Osteoblast (primary cell): ENCODE results near the gene EHD1. TPM values are rescaled to one million over a fixed set of nuclear protein-coding genes. Genes with fewer than 3 reads are reported as not detected.
A peak's percentile ranks its signal among the peaks of the same experiment; 100 is the strongest.

Source experiments
- DNase-seq: peaks from one replicate; pipeline ENCODE4 v3.0.0; 2011; ENCODE audit warnings: low spot score, mixed read lengths; ENCODE audit not compliant: insufficient read length; ENCODE audit errors: missing footprints
- H2AFZ ChIP-seq: 2 replicates; pipeline ENCODE4 v1.6.0; 2011; ENCODE audit warnings: mild to moderate bottlenecking, low read length
- H3K27ac ChIP-seq: 2 replicates; pipeline ENCODE4 v1.5.1; 2011; ENCODE audit warnings: mild to moderate bottlenecking, low read depth, low read length, moderate library complexity
- H3K27me3 ChIP-seq: 2 replicates; pipeline ENCODE4 v1.6.0; 2012; ENCODE audit warnings: mild to moderate bottlenecking, control low read depth, inconsistent platforms, low read length, moderate library complexity; ENCODE audit not compliant: insufficient read depth
- H3K36me3 ChIP-seq: 2 replicates; pipeline ENCODE4 v1.5.1; 2011; ENCODE audit warnings: mild to moderate bottlenecking, low read length, control low read depth, moderate library complexity; ENCODE audit not compliant: insufficient read depth
- H3K4me1 ChIP-seq: 2 replicates; pipeline ENCODE4 v1.5.1; 2011; ENCODE audit warnings: mild to moderate bottlenecking, low read length, control low read depth, moderate library complexity; ENCODE audit not compliant: insufficient read depth
- H3K4me2 ChIP-seq: 2 replicates; pipeline ENCODE4 v1.6.0; 2011; ENCODE audit warnings: mild to moderate bottlenecking, low read length; ENCODE audit not compliant: insufficient read depth
- H3K4me3 ChIP-seq: fragments of 200-600 bp; sonication (generic); 3 replicates; pipeline ENCODE4 v1.5.1; 2012; ENCODE audit warnings: mild to moderate bottlenecking, low read length, inconsistent platforms; ENCODE audit not compliant: insufficient read depth
- H3K79me2 ChIP-seq: 2 replicates; pipeline ENCODE4 v1.6.0; 2012; ENCODE audit warnings: mild to moderate bottlenecking, low read length, control low read depth, inconsistent platforms; ENCODE audit not compliant: insufficient read depth
- H3K9me3 ChIP-seq: 2 replicates; pipeline ENCODE4 v1.5.1; 2011; ENCODE audit warnings: low read depth, low read length, control low read depth
- H4K20me1 ChIP-seq: 2 replicates; pipeline ENCODE4 v1.6.0; 2012; ENCODE audit warnings: mild to moderate bottlenecking, low read length, control low read depth; ENCODE audit not compliant: insufficient read depth
- CTCF ChIP-seq: IDR thresholded peaks from 2 replicates; pipeline ENCODE4 v1.5.1; 2011; ENCODE audit warnings: mild to moderate bottlenecking, low read depth, low read length, moderate library complexity; ENCODE audit errors: extremely low read depth
- total RNA-seq: library from RNA; depleted of rRNA; stranded (reverse); fragments of >200 nt; gene quantifications from 2 replicates; pipeline ENCODE4 v1.2.3, GENCODE V29; 2012

EHD1 gene
- total RNA-seq, 1 donor, result 51.4 TPM

- Histone ChIP-seq H3K27me3 (no peaks in the 10 kb centered on the region), H3K79me2 (peaks cover 3% of the 10 kb centered on the region), H3K4me3 (no peak overlapping the region), H3K4me1 (peaks cover 3% of the 10 kb centered on the region), H3K27ac (no peak overlapping the region), H2AFZ (no peak overlapping the region), H4K20me1 (no peaks in the 10 kb centered on the region), H3K4me2 (no peak overlapping the region), H3K36me3 (no peaks in the 10 kb centered on the region), H3K9me3 (no peaks in the 10 kb centered on the region)
- DNase-seq, result peak; percentile 62
- TF ChIP-seq CTCF, result no peak
Measured at GRCh38 chr11:64814712-64815187, 63.7 kb downstream of the EHD1 start.

- Histone ChIP-seq H3K36me3 (no peaks in the 10 kb centered on the region), H3K9me3 (no peaks in the 10 kb centered on the region), H3K4me1 (peaks cover 12% of the 10 kb centered on the region), H3K4me2 (no peak overlapping the region), H3K79me2 (peaks cover 9% of the 10 kb centered on the region), H3K4me3 (no peak overlapping the region), H3K27ac (no peak overlapping the region), H2AFZ (no peak overlapping the region), H4K20me1 (no peaks in the 10 kb centered on the region), H3K27me3 (no peaks in the 10 kb centered on the region)
- TF ChIP-seq CTCF, result no peak
- peak; percentile 62 for DNase-seq
Measured at GRCh38 chr11:64813826-64814225, 64.6 kb downstream of the EHD1 start.

DNA sequence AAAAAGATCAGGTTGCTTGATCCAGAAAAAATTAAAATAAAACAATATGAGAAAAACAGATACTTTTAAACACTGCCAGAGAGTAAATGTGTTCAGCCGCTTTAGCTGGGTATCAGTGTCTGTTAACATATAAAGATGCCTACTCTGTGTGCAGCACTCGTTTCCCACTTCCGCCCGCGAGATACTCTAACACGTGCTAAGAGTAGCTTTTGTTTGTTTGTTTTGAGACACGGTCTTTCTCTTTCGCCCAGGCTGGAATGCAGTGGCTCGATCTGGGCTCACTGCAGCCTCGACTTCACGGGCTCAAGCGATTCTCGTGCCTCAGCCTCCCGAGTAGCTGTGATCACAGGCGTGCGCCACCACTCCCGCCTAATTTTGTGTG, 67.5 kb downstream of the EHD1 start:
- no peak for TF ChIP-seq CTCF
- Histone ChIP-seq H3K36me3 (peaks cover 18% of the 10 kb centered on the region), H3K4me1 (peaks cover 12% of the 10 kb centered on the region), H3K4me3 (peak overlapping the region; percentile 93), H3K9me3 (no peaks in the 10 kb centered on the region), H2AFZ (peak overlapping the region; percentile 92), H3K79me2 (peaks cover 9% of the 10 kb centered on the region), H3K4me2 (peak overlapping the region; percentile 83), H3K27ac (no peak overlapping the region), H3K27me3 (no peaks in the 10 kb centered on the region), H4K20me1 (no peaks in the 10 kb centered on the region)
- no peak for DNase-seq

- peak; percentile 100 for DNase-seq
- Histone ChIP-seq H3K27me3 (no peaks in the 10 kb centered on the region), H3K4me1 (peaks cover 12% of the 10 kb centered on the region), H3K9me3 (no peaks in the 10 kb centered on the region), H3K79me2 (peaks cover 9% of the 10 kb centered on the region), H3K4me2 (peak within 1 kb of the TSS; percentile 83), H3K36me3 (peaks cover 21% of the 10 kb centered on the region), H4K20me1 (peaks cover 1% of the 10 kb centered on the region), H3K27ac (peak within 1 kb of the TSS; percentile 33), H2AFZ (peak within 1 kb of the TSS; percentile 92), H3K4me3 (peak within 1 kb of the TSS; percentile 93)
- no peak for TF ChIP-seq CTCF
Measured at GRCh38 chr11:64810271-64810890, 68.0 kb downstream of the EHD1 start, which contains the start of gene MEN1. MEN1 (minus strand) TSS chr11:64810551; CDS start chr11:64810109, 442 bp downstream.
